Cardiac fibroblast (primary cell): ENCODE results near the gene TTLL11.

Experiments used
- DNase-seq, 2 donors: peaks; one replicate each; pipeline versions ENCODE4 v3.0.0 to v3.0.0-alpha.2; 2010; ENCODE audit warnings: low read depth in 2 of 2
- H3K4me3 ChIP-seq, 2 donors: replicated peaks in 1 of 2; 1 replicate in 1 of 2; 2 replicates in 1 of 2; pipeline ENCODE4 v1.5.1; 2011; ENCODE audit warnings: low read depth in 2 of 2, low read length in 2 of 2, mild to moderate bottlenecking in 2 of 2, moderate library complexity in 1 of 2
- TF ChIP-seq, protein P1 (sequence below): IDR thresholded peaks from one replicate; pipeline ENCODE4 v1.5.1; 2011; ENCODE audit warnings: low read depth, mild to moderate bottlenecking, low read length, inconsistent platforms

Gene TTLL11

DNA sequence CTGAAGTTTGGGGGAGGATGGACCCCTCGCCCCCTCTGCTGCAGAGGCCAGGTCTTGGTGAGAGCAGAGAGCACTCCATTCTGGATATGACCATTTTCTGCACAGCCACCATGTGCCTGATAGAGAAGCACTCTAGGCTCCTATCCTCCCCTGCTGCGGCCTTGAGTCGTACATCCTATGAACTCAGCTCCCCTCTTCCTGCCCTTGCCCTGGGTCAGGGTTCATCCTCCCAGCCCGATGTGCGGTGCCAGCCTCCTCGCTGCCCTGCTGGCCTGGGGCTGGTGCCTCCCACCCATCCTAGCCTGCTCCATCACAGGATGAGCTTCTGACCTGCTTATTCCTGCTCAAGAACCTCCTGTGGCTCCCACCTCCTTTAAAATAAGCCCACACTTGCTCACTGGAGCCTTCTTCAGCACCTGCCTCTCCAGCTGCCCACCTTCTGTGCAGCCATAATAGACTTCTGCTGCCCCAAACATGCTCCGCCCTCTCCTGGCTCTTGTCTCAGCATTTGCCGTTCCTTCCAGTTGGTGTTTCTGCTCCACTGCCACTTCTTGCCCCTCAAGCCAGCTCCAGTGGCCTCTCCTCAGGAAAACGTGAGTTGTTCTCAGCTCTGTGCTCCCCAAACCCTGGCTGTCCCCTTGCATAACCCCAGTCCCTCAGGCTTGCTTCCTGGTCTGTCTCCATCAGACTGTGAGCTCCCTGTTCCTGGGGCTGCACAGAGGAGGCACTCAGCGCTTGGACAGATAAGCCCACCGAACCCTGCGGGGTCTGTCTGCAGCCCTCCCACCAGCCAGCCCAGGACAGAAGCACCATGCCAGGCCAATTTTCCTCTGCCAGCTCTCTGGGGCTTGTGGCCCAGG lies 22.3 kb upstream of the TTLL11 start:
- DNase-seq, result no peak

DNA sequence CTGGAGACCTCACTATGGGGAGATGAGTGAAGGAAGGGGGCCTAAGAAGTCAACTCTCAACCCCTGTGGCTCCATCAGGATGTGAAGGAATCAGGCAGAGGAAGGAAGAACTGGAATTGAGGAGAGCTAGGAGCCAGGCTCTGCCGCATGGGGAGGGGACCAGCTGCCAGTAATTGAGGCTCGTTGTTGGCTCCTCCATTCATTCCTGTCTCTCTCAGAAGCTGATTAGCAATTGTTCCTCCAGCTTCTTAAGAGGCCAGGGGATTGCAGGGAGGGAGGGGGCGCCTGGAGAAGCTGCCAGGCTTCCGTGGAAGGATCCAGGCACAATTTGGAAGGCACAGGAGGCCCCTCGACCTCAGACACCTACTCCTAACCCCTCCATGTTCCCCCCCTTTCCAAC lies 20.5 kb upstream of the TTLL11 start:
- DNase-seq, result no peak
- TF ChIP-seq, protein P1, sequence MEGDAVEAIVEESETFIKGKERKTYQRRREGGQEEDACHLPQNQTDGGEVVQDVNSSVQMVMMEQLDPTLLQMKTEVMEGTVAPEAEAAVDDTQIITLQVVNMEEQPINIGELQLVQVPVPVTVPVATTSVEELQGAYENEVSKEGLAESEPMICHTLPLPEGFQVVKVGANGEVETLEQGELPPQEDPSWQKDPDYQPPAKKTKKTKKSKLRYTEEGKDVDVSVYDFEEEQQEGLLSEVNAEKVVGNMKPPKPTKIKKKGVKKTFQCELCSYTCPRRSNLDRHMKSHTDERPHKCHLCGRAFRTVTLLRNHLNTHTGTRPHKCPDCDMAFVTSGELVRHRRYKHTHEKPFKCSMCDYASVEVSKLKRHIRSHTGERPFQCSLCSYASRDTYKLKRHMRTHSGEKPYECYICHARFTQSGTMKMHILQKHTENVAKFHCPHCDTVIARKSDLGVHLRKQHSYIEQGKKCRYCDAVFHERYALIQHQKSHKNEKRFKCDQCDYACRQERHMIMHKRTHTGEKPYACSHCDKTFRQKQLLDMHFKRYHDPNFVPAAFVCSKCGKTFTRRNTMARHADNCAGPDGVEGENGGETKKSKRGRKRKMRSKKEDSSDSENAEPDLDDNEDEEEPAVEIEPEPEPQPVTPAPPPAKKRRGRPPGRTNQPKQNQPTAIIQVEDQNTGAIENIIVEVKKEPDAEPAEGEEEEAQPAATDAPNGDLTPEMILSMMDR, result no peak
- H3K4me3 ChIP-seq, result no peak overlapping the region

More for the DNA sequence above, 22.3 kb upstream of the TTLL11 start:
- TF ChIP-seq, protein P1, result no peak
- no peak overlapping the region for H3K4me3 ChIP-seq

DNA sequence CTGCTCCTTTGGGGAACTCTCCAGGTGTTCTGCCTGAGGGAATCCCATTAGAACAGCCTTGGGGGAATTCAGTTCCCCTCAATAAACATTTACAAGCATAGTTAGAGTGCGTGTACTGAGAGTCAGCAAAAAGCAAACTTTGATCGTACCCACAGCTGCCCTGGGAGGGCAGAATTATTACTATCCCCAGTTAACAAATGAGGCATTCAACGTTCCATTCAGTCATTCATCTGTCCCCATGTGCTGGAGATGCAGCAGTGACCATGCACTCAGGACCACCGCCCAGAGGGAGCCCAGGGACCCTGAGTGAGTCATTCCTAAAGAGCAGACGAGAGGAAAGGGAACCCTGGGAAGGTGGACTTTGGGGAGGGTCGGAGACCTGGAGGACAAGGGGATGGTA lies 19.1 kb upstream of the TTLL11 start:
- TF ChIP-seq, protein P1, result no peak

DNA sequence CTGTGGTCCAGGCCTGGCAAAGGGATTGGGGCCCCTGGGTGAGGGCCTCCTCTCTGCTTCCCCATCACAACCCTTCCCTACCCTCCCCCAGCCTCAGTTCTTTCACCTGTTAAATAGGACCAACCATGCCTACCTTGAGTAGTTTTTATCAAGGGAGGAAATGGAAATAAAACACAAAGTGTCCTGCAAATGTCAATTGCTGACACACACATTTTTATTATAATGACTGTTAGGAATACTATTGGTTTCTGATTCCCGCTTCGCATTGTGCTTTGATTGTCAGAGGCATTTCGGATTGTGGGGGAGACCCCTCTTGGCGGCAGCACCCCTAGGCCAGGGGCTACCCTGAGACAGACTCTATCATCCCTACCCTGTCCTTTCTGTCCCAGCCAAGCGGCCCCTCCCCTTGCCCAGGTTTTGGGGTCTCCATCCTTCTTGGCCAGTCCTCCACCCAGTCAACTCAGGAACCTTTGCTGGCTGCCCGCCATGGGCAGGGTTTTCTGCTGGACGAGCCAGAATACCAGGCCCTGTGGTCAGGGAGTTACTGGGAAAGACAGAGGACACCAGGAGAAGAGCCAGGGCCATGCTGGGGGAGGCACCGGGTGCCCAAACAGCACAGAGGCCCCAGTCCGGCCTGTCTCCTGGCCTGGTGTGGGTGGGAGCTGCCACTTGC lies 18.4 kb upstream of the TTLL11 start:
- TF ChIP-seq, protein P1, result no peak
- H3K4me3 ChIP-seq, result no peak overlapping the region
- no peak for DNase-seq

More for the DNA sequence above, 19.1 kb upstream of the TTLL11 start:
- no peak for DNase-seq
- H3K4me3 ChIP-seq, result no peak overlapping the region

DNA sequence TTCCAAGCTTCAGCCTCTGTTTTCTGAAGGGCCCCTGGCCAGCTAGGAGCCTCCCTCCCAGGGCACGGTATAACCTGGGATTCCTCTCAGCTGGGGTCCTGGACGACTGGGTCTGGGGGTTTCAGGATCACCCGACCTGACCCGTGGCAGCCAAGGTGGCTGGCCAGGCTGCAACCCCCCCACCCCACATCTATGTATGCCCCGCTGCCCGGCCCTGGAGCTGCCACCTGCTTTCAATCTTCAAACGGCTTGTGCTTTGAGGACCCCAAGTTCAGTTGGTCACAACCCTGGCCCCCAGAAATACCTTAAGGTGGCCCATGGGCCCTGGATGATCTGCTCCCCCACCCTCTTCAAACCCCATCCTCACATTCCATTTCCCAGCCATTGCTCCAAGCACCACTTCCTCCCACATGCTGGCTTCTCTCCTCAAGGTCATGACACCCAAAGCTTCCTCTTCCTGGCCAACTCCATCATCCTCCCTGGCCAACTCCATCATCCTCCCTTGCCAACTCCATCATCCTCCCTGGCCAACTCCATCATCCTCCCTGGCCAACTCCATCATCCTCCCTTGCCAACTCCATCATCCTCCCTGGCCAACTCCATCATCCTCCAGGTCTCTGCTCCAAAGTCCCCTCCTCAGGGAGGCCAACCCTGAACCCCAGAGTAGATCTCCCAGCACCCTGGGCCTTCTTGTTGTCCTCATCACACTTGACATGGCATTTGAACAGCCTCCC lies 17.2 kb upstream of the TTLL11 start:
- DNase-seq, result no peak
- TF ChIP-seq, protein P1, result no peak
- H3K4me3 ChIP-seq, result no peak overlapping the region

DNA sequence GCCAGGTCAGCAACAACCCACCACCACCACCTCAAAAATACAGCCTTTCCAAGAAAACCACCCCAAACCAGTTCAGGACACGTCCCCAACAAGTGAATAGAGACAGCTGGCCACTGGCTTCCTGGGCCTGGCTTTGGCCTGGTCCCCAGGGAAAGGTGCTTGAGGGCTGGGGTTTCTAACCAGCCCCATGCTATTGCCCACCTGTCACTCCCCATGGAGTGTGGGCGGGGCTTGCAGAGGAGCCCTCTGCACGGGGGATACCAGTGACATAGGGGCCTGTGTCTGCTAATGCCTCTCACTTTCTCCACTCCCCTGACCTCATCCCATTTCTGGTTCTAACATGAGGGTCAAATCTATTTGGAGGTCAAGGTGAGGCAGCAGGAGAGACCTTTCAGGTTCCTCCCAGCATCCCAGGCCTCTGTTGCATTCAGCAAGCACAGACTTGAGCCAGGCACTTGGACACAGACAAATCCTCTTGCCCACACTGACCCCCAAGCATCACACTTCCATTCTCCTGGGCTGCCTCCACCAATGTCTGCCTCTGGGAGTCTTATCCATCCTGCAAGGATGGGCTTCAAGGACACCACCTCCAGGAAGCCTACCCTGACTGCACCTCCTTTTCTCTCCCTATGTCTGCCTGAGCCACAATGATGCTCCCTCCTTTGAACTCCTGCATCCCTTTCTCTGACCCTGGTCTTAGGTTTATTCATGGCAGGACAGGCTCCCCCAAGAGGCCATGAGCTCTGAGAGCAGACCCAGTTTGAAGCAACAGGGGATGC lies 16.1 kb upstream of the TTLL11 start:
- TF ChIP-seq, protein P1, result no peak
- no peak for DNase-seq
- no peak overlapping the region for H3K4me3 ChIP-seq
